Measurements from ENCODE around the gene NEU4.
"Not testable (repeated sequence)": the region's sequence is repeated elsewhere in the genome, so short reads cannot be mapped to it uniquely, and the experiment has no call there.

NEU4 gene

GRCh38 chr2:241814393-241814642 lies 5.3 kb downstream of the NEU4 start:
- DNase-seq (ENCODE audit: low spot score): no peak

- DNase-seq (ENCODE audit: low spot score): peak; percentile 26
Measured at GRCh38 chr2:241814643-241815476, 5.9 kb downstream of the NEU4 start.

GRCh38 chr2:241815477-241816430 lies 6.8 kb downstream of the NEU4 start:
- DNase-seq (ENCODE audit: low spot score): peak; percentile 24

- DNase-seq (ENCODE audit: low spot score): peak; percentile 13
Measured at GRCh38 chr2:241816431-241817121, 7.6 kb downstream of the NEU4 start.

GRCh38 chr2:241817126-241817820 lies 8.3 kb downstream of the NEU4 start:
- DNase-seq (ENCODE audit: low spot score): peak; percentile 22

GRCh38 chr2:241817821-241818215 lies 8.8 kb downstream of the NEU4 start:
- DNase-seq (ENCODE audit: low spot score): not testable (repeated sequence)

- peak; percentile 4 for DNase-seq (ENCODE audit: low spot score)
Measured at GRCh38 chr2:241818229-241818942, 9.4 kb downstream of the NEU4 start.

DNA sequence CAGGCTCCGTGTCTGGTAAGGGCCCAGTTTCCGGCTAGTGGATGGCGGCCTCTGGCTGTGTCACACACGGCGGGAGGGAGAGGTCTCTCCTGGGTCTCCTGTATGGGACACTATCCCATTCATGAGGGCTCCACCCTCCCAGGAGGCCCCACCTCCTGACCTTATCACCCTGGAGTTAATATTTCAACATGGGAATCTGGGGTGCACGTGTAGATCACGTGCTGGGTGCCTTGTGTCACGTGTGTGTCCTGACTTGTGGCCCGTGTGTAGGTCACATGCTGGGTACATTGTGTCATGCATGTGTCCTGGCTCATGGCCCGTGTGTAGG lies 9.9 kb downstream of the NEU4 start:
- DNase-seq (ENCODE audit: low spot score): no peak

- peak; percentile 5 for DNase-seq (ENCODE audit: low spot score)
Measured at GRCh38 chr2:241819947-241820624, 11.1 kb downstream of the NEU4 start.

DNA sequence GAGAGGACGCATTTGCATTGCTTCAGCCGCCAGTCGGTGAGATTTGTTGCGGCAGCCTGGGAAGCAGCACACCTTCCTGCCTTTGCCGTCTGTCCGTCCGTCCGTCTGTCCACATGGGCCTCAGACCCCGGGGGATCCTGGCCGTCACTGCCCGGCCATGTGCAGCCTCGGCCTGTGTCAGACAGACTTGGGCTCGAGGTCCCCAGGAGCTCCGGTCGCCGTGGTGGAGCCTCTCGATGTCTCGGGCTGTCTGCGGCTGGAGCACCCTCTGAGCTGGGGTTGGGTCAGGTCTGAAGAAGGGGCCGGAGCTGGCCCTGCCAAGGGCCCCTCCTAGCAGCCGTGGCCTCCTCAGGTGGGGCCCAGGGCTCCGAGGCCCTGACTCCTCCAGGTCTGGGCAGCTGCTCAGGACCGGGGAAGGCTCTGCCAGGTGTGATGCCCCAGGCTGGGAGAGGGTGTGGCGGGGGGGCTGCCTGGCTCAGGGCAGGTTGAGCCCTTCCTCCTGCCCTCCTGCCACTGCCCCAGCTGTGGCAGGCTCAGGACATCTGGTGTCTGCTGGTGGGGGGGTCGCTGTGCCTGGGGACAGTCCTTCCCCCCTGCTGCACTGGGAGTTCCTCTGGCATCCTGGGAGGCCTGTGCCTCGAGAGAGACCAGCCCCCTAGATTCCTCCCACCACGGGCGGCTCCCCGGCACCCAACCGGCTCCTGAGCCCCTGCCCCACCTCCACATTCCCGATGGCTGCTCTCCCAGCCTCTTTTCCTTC lies 11.8 kb downstream of the NEU4 start:
- DNase-seq (ENCODE audit: low spot score): peak; percentile 37

- DNase-seq (ENCODE audit: low spot score): peak; percentile 7
Measured at GRCh38 chr2:241821460-241822263, 12.7 kb downstream of the NEU4 start.

DNA sequence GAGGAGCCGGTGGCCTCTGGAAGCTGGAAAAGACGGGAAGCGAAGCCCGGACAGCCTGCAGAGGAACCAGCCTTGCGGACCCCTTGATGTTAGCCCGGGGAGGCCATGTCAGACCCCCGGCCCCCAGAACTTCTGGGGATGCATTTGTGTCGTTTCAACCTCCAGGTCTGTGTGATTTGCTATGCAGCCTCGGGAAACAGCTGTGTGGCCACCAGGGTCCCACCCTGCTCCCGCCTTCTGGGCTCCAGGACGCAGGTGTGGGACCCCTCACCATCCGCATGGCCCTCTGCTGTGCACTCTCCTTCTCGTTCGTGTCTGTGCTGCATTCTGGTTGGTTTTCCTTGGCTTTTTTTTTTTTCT lies 13.3 kb downstream of the NEU4 start:
- DNase-seq (ENCODE audit: low spot score): peak; percentile 8

DNA sequence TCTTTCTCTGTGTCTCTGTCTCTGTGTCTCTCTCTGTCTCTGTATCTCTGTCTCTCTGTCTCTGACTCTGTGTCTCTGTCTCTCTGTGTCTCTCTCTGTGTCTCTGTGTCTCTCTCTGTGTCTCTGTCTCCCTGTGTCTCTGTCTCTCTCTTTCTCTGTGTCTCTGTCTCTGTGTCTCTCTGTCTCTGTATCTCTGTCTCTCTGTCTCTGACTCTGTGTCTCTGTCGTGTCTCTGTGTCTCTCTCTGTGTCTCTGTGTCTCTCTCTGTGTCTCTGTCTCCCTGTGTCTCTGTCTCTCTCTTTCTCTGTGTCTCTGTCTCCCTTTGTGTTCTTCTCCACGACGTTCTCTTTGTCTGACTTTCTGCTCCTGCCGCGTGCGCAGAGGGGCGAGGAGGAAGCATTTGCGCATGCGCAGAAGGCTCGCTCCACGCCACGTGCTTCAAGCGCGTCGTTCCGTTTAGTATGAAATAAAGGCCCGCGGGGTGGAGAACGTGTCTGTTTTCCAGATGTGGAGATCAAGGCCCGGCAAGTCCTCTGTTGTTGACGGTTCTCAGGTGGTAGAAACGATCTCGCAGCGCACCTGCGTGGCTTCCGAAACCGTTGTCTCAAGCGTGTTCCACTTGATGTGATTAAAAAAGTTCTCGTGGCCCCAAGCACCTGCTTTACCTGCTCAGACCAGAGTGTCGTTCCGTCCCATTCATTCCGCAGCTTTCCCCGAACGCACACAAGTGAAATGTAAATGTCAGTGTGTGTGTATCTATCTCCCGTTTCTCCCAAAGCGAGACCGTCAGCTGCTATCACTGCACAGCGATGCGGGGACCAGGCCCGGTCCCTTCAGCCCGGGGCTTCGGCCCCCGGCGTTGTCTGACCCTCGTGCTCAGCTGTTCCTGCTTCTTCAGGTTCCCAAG lies 14.8 kb downstream of the NEU4 start:
- peak; percentile 5 for DNase-seq (ENCODE audit: low spot score)

- no peak for DNase-seq (ENCODE audit: low spot score)
Measured at GRCh38 chr2:241827394-241827793, 18.4 kb downstream of the NEU4 start.

- DNase-seq (ENCODE audit: low spot score): no peak
Measured at GRCh38 chr2:241833101-241833663, 24.2 kb downstream of the NEU4 start.

DNA sequence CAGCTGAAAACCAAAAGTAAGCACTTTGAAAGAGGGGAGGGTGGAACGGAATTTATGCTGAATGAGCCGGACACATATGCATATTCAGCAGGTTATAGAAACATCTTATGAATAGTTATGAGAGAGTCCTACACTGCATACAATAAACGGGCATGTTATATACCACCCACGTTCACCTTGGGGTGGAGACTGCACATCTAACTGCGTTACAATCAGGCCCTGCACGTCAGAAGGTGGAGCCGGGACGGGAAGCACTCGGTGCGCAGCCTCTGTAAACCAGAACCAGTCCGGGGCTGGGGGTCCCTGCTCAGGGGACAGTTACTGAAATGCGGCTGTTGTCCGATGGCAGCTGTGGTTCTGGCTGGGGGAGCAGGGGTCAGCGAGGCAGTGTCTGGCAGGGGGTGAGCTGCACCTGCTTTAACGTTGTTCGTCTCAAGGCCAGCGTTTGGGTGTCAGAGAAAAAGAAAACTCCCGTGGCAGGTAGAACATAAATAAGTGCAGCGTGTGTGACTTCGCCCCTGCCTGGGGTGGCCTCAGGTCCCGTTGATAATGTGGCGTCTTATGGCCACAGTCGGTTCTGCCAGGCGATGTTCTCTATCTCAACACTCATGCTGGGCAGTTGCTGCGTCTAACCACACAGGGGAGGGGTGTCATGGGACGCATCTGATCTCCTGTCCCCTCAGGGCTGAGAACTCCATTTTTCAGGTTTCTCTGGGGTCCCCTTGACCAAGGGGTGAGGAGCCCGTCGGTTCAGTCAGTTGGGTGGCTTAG lies 24.9 kb downstream of the NEU4 start:
- DNase-seq (ENCODE audit: low spot score): peak; percentile 4
